GM18517 (cell line): ENCODE results near the gene CABLES2.
"Not testable (repeated sequence)": the region's sequence is repeated elsewhere in the genome, so short reads cannot be mapped to it uniquely, and the experiment has no call there.

Experiments used
- ATAC-seq: cut with Tn5 transposase; IDR thresholded peaks from one replicate; pipeline ENCODE4 v1.9.1; 2021; ENCODE audit warnings: mild to moderate bottlenecking, moderate library complexity; ENCODE audit not compliant: unreplicated experiment

Gene CABLES2

GRCh38 chr20:62390317-62391164 is 16.5 kb downstream of the CABLES2 start:
- ATAC-seq: no peak

GRCh38 chr20:62389601-62390087 is 17.4 kb downstream of the CABLES2 start:
- no peak for ATAC-seq

- no peak for ATAC-seq
Measured at GRCh38 chr20:62388839-62389600, 18.1 kb downstream of the CABLES2 start.

GRCh38 chr20:62387933-62388635 is 19.0 kb downstream of the CABLES2 start:
- ATAC-seq: no peak

- no peak for ATAC-seq
Measured at GRCh38 chr20:62387219-62387913, 19.7 kb downstream of the CABLES2 start.

GRCh38 chr20:62386383-62387218 is 20.5 kb downstream of the CABLES2 start, which contains the start of gene RPS21:
TSS of gene RPS21 (plus strand) at chr20:62387103. CDS start at chr20:62387339, 236 bp downstream.
- peak; percentile 69 for ATAC-seq

GRCh38 chr20:62382306-62383198 is 24.5 kb downstream of the CABLES2 start:
- ATAC-seq: no peak

- ATAC-seq: no peak
Measured at GRCh38 chr20:62381842-62382241, 25.2 kb downstream of the CABLES2 start.

- no peak for ATAC-seq
Measured at GRCh38 chr20:62381202-62381797, 25.8 kb downstream of the CABLES2 start.

GRCh38 chr20:62378215-62378614 is 28.9 kb downstream of the CABLES2 start:
- no peak for ATAC-seq

- ATAC-seq: no peak
Measured at GRCh38 chr20:62377615-62378178, 29.4 kb downstream of the CABLES2 start.

- ATAC-seq: no peak
Measured at GRCh38 chr20:62377064-62377461, 30.0 kb downstream of the CABLES2 start.

GRCh38 chr20:62376112-62377063 is 30.7 kb downstream of the CABLES2 start:
- no peak for ATAC-seq

GRCh38 chr20:62374331-62375152 is 32.5 kb downstream of the CABLES2 start:
- ATAC-seq: no peak

- ATAC-seq: not testable (repeated sequence)
Measured at GRCh38 chr20:62373631-62374179, 33.4 kb downstream of the CABLES2 start.
